ENCODE data around the gene OR9A2. TPM values are rescaled to one million over a fixed set of nuclear protein-coding genes. Genes with fewer than 3 reads are reported as not detected.

OR9A2 gene
- total RNA-seq, 1 experiment from 2014 or later, result not detected

GRCh38 chr7:143002898-143003297 is 24.0 kb downstream of the OR9A2 start:
- no peak overlapping the region for H3K27ac Mint-ChIP-seq
- ChIA-PET POLR2A (no interaction called here), CTCF (interaction anchor here (0.6 to 18.8 kb wide), 21 partner anchors 14 to 445 kb away, joined by 3 to 346 read pairs (median 5); partner anchors contain the start of genes EPHB6, KEL, TRPV5 and TRPV6)
- H3K27me3 Mint-ChIP-seq (ENCODE audit: low read depth), result peaks cover 11% of the 10 kb centered on the region
- TF ChIP-seq ZSCAN18 (CRISPR knock-in tag; IDR thresholded peaks at IDR 0.05) (no peak), SMAD3 (CRISPR knock-in tag; IDR thresholded peaks at IDR 0.05; ENCODE audit: borderline replicate concordance) (no peak), AFF4 (CRISPR knock-in tag; IDR thresholded peaks at IDR 0.05; ENCODE audit: borderline replicate concordance) (no peak), ERG (CRISPR knock-in tag; IDR thresholded peaks at IDR 0.05) (no peak), ZMAT4 (CRISPR knock-in tag; IDR thresholded peaks at IDR 0.05) (no peak)
- no peak overlapping the region for H3K4me3 Mint-ChIP-seq
- H3K36me3 Mint-ChIP-seq, result 0 out of 2 replicates have a peak, but pooled peaks cover 4% of the 10 kb centered on the region
- peaks cover 4% of the 10 kb centered on the region for H3K4me1 Mint-ChIP-seq
- peaks cover 9% of the 10 kb centered on the region; the same call in 1 of the 2 replicates for H3K9me3 Mint-ChIP-seq
- ATAC-seq, result no peak
- DNase-seq (ENCODE audit: low spot score), result no peak

- ATAC-seq (no peak; the same call in 1 of the 2 replicates), DNase-seq (ENCODE audit: low spot score) (no peak)
- Mint-ChIP-seq H3K4me1 (peaks cover 2% of the 10 kb centered on the region), H3K27ac (no peak overlapping the region), H3K9me3 (peaks cover 9% of the 10 kb centered on the region; the same call in 1 of the 2 replicates), H3K4me3 (no peak overlapping the region), H3K36me3 (0 out of 2 replicates have a peak, but pooled peaks cover 4% of the 10 kb centered on the region), H3K27me3 (ENCODE audit: low read depth) (peaks cover 11% of the 10 kb centered on the region)
- CTCF ChIA-PET, result interaction anchor here (0.7 to 18.8 kb wide), 14 partner anchors 14 to 398 kb away, joined by 3 to 346 read pairs (median 8); partner anchors contain the start of genes EPHB6 and TRPV6
- POLR2A ChIA-PET, result no interaction called here
- TF ChIP-seq ZNF423 (CRISPR knock-in tag; IDR thresholded peaks at IDR 0.05) (no peak), FOXP1 (CRISPR knock-in tag; IDR thresholded peaks at IDR 0.05; ENCODE audit: borderline replicate concordance) (no peak), IRF1 (CRISPR knock-in tag; IDR thresholded peaks at IDR 0.05) (no peak), NFATC4 (CRISPR knock-in tag; IDR thresholded peaks at IDR 0.05) (no peak), MYBL2 (CRISPR knock-in tag; IDR thresholded peaks at IDR 0.05) (no peak), ZNF121 (CRISPR knock-in tag; IDR thresholded peaks at IDR 0.05) (no peak), ZNF512 (CRISPR knock-in tag; IDR thresholded peaks at IDR 0.05; ENCODE audit: borderline replicate concordance) (no peak), NFE2L1 (CRISPR knock-in tag; IDR thresholded peaks at IDR 0.05) (no peak), ZNF416 (CRISPR knock-in tag; IDR thresholded peaks at IDR 0.05) (no peak), ATF3 (CRISPR knock-in tag; conservative IDR thresholded peaks at IDR 0.05) (no peak), ATF6 (CRISPR knock-in tag; IDR thresholded peaks at IDR 0.05) (no peak), ELF4 (CRISPR knock-in tag; IDR thresholded peaks at IDR 0.05; ENCODE audit: low read depth) (no peak), NR1H2 (CRISPR knock-in tag; IDR thresholded peaks at IDR 0.05) (no peak), JUN (CRISPR knock-in tag; IDR thresholded peaks at IDR 0.05) (no peak), PREB (CRISPR knock-in tag; IDR thresholded peaks at IDR 0.05; ENCODE audit: borderline replicate concordance) (no peak), JAZF1 (CRISPR knock-in tag; IDR thresholded peaks at IDR 0.05) (no peak), FOXJ3 (CRISPR knock-in tag; IDR thresholded peaks at IDR 0.05; ENCODE audit: borderline replicate concordance) (no peak)
Observed at GRCh38 chr7:143002106-143002505, 24.8 kb downstream of the OR9A2 start.
